Kidney (tissue), 14 donors: Measurements from ENCODE around the gene DDX6. TPM values are rescaled to one million over a fixed set of nuclear protein-coding genes. Genes with fewer than 3 reads are reported as not detected.

ENCODE experiments used
- DNase-seq, 5 donors: peaks; one replicate each; pipeline ENCODE4 v3.0.0-alpha.2; 2013 to 2020
- FAIRE-seq: peaks from 2 replicates; lab custom pipeline; 2012; peaks lifted over from hg19 to GRCh38; lab: Jason Lieb, UNC
- H3K27ac ChIP-seq, 2 donors: one replicate each; pipeline ENCODE4 v1.7.0; 2013; ENCODE audit warnings: low read depth in 2 of 2, low read length in 2 of 2, inconsistent platforms in 1 of 2
- H3K27me3 ChIP-seq: one replicate; pipeline ENCODE4 v1.7.1; 2013; ENCODE audit warnings: low read length, inconsistent platforms; ENCODE audit not compliant: control insufficient read depth, insufficient read depth
- H3K36me3 ChIP-seq, 3 donors: one replicate each; pipeline versions ENCODE4 v1.7.0 to v1.7.1; 2013; ENCODE audit warnings: low read length in 3 of 3, control low read depth in 1 of 3, inconsistent platforms in 1 of 3; ENCODE audit not compliant: insufficient read depth in 3 of 3, control insufficient read depth in 2 of 3
- H3K4me1 ChIP-seq, 3 donors: one replicate each; pipeline versions ENCODE4 v1.7.0 to v1.7.1; 2013; ENCODE audit warnings: low read length in 3 of 3, inconsistent platforms in 1 of 3, low read depth in 1 of 3; ENCODE audit not compliant: control insufficient read depth in 2 of 3, insufficient read depth in 2 of 3
- H3K4me3 ChIP-seq, 3 donors: one replicate each; pipeline versions ENCODE4 v1.7.0 to v1.8.1; 2013; ENCODE audit warnings: low read length in 3 of 3, control low read depth in 1 of 3, inconsistent platforms in 1 of 3
- H3K9ac ChIP-seq, 3 donors: one replicate each; pipeline versions ENCODE4 v1.7.0 to v1.7.1; 2013; ENCODE audit warnings: low read length in 3 of 3, control low read depth in 1 of 3, inconsistent platforms in 1 of 3
- H3K9me3 ChIP-seq, 3 donors: one replicate each; pipeline versions ENCODE4 v1.7.0 to v1.7.1; 2013; ENCODE audit warnings: low read length in 3 of 3, control low read depth in 1 of 3, inconsistent platforms in 1 of 3; ENCODE audit not compliant: control insufficient read depth in 2 of 3, insufficient read depth in 1 of 3
- CTCF ChIP-seq: IDR thresholded peaks from 3 replicates; pipeline ENCODE4 v1.5.1; 2012; ENCODE audit warnings: mild to moderate bottlenecking, moderate library complexity, borderline replicate concordance; ENCODE audit not compliant: insufficient read depth; ENCODE audit errors: extremely low read depth
- intact Hi-C: fragments of 100-400 bp; cut with DNase I; formaldehyde crosslinking; loops from one replicate; pipeline ENCODE4 v1.11.1; 2022
- polyA plus RNA-seq: library from polyadenylated mRNA; stranded (reverse); fragments of 350-450 nt; fragmentation: Illumina TruSeq; extraction: RNeasy Lipid Tissue Mini Kit (QIAGEN cat#74804); gene quantifications from one replicate; pipeline ENCODE4 v1.2.3, GENCODE V29; 2014; ENCODE audit warnings: low read depth, low replicate concordance; ENCODE audit not compliant: insufficient read depth
- total RNA-seq: library from RNA; stranded (reverse); fragmentation: NEBNext Ultra II Directional; extraction: Animal tissue kit (Norgen Biotek cat#: 25700); gene quantifications from one replicate; pipeline ENCODE4 v1.2.1, GENCODE V29; 2021
- donor health status: control.
- donor health status: control.
- donor health status: control.
- donor health status: control.
- donor health status: control.
- donor health status: DM: yes; HTN: yes; CAD: no.
- donor health status: Normal renal cell carcinoma (clear cell type).

DDX6 gene
- total and polyA plus RNA-seq, 2 donors from 2014 or later = 22.5 to 121 TPM

GRCh38 chr11:118703563-118704106, 87.3 kb downstream of the DDX6 start:
- H3K9me3 ChIP-seq = peaks cover 0 to 4% (median 0%) of the 10 kb centered on the region in 3 donors
- no peaks in the 10 kb centered on the region for H3K36me3 ChIP-seq
- DNase-seq (no peak), FAIRE-seq (no peak)
- no peak overlapping the region for H3K27ac ChIP-seq
- no peak for TF ChIP-seq CTCF
- intact Hi-C loops = no loop called here
- H3K9ac ChIP-seq = no peak overlapping the region
- H3K27me3 ChIP-seq = no peaks in the 10 kb centered on the region
- H3K4me3 ChIP-seq = no peak overlapping the region
- no peaks in the 10 kb centered on the region for H3K4me1 ChIP-seq

DNA sequence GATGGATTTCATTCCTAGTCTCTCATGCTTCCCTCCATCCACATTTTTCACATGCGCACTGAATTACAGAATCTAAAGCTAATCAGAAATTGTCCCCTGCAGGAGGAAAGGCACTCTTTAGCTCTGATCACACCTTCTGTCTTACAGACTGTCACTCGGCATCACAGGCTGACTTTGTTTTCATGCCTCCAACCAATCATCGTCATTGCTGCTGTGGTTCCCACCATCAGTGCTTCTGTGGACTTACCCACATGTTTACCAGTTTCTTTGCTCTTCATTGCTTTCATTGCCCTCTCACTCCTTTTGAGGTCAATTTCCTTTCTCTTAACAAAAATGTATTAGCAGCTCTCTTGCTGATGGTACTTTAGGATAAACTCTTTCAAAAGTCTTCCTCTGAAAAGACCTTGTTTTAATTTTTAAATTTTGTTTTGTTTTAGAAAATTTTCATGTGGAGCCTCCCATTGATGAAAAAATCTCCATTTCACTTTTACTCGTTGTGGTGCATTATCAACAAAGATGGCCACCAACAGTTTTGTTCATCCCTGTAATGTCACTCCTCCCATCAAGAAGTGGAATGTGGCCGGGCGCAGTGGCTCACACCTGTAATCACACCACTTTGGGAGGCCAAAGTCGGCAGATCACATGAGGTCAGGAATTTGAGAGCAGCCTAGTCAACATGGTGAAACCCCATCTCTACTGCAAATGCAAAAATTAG, 91.3 kb downstream of the DDX6 start:
- no peak for TF ChIP-seq CTCF
- FAIRE-seq (no peak), DNase-seq (no peak)
- no peaks in the 10 kb centered on the region for H3K36me3 ChIP-seq
- H3K9ac ChIP-seq = no peak overlapping the region
- H3K27ac ChIP-seq = no peak overlapping the region
- no peak overlapping the region for H3K4me3 ChIP-seq
- H3K27me3 ChIP-seq = no peaks in the 10 kb centered on the region
- no peaks in the 10 kb centered on the region for H3K4me1 ChIP-seq
- intact Hi-C loops = no loop called here
- H3K9me3 ChIP-seq = peaks cover 0 to 4% (median 0%) of the 10 kb centered on the region in 3 donors

Other genes starting within 250 kb of the DDX6 start
- gene IFT46, start 225.2 kb downstream of the DDX6 start, total RNA-seq = 21.1 TPM
- gene IFT46, start 225.2 kb downstream of the DDX6 start, polyA plus RNA-seq = 28.7 TPM
- gene ARCN1, start 218.8 kb downstream of the DDX6 start, total RNA-seq = 107 TPM
- 64.7 TPM for gene ARCN1, start 218.8 kb downstream of the DDX6 start, polyA plus RNA-seq
- 118 TPM for gene PHLDB1, start 183.5 kb downstream of the DDX6 start, total RNA-seq
- gene PHLDB1, start 183.5 kb downstream of the DDX6 start, polyA plus RNA-seq = 39.1 TPM
- gene TREH, start 111.5 kb downstream of the DDX6 start, total RNA-seq = 1.0 TPM
- 10.2 TPM for gene TREH, start 111.5 kb downstream of the DDX6 start, polyA plus RNA-seq
- 1.1 TPM for gene CXCR5, start 92.7 kb upstream of the DDX6 start, total RNA-seq
- gene CXCR5, start 92.7 kb upstream of the DDX6 start, polyA plus RNA-seq = not detected
- gene BCL9L, start 134.8 kb upstream of the DDX6 start, total RNA-seq = 57.5 TPM
- 5.0 TPM for gene BCL9L, start 134.8 kb upstream of the DDX6 start, polyA plus RNA-seq
- gene UPK2, start 165.1 kb upstream of the DDX6 start, total RNA-seq = not detected
- gene UPK2, start 165.1 kb upstream of the DDX6 start, polyA plus RNA-seq = not detected
- gene FOXR1, start 180.6 kb upstream of the DDX6 start, total RNA-seq = not detected
- not detected for gene FOXR1, start 180.6 kb upstream of the DDX6 start, polyA plus RNA-seq
- gene CENATAC, start 207.0 kb upstream of the DDX6 start, total RNA-seq = 45.0 TPM
- 19.8 TPM for gene CENATAC, start 207.0 kb upstream of the DDX6 start, polyA plus RNA-seq
- gene RPS25, start 227.2 kb upstream of the DDX6 start, total RNA-seq = 852 TPM
- gene RPS25, start 227.2 kb upstream of the DDX6 start, polyA plus RNA-seq = 1,047 TPM
- 82.6 TPM for gene TRAPPC4, start 227.6 kb upstream of the DDX6 start, total RNA-seq
- gene TRAPPC4, start 227.6 kb upstream of the DDX6 start, polyA plus RNA-seq = 136 TPM
- 49.5 TPM for gene SLC37A4, start 239.7 kb upstream of the DDX6 start, total RNA-seq
- gene SLC37A4, start 239.7 kb upstream of the DDX6 start, polyA plus RNA-seq = 115 TPM